ENCODE measurements around the gene STK32C. TPM values are rescaled to one million over a fixed set of nuclear protein-coding genes. Genes with fewer than 3 reads are reported as not detected.

STK32C gene
- total RNA-seq, 1 donor from 2014 or later, result 2.5 TPM

GRCh38 chr10:132273966-132274365, 33.8 kb downstream of the STK32C start:
- Histone ChIP-seq H2AFZ (replicated peaks) (no peak overlapping the region), H3K79me2 (ENCODE audit: low read depth) (no peaks in the 10 kb centered on the region), H3K27ac (no peak overlapping the region), H3K36me3 (no peaks in the 10 kb centered on the region), H3K4me2 (no peak overlapping the region), H3K4me1 (no peaks in the 10 kb centered on the region), H3K4me3 (no peak overlapping the region), H4K20me1 (ENCODE audit: low read depth) (peaks cover 5% of the 10 kb centered on the region), H3K9me3 (ENCODE audit: low read depth) (no peaks in the 10 kb centered on the region), H3K27me3 (no peaks in the 10 kb centered on the region), H3K9ac (no peak overlapping the region), H3F3A (ENCODE audit: low read depth) (no peaks in the 10 kb centered on the region)
- no peak overlapping the region for H3K4me3 Mint-ChIP-seq
- DNase-seq (ENCODE audit: low spot score), result no peak
- no peaks in the 10 kb centered on the region for H3K9me3 Mint-ChIP-seq
- peaks cover 24% of the 10 kb centered on the region for H3K4me1 Mint-ChIP-seq
- H3K36me3 Mint-ChIP-seq, result no peaks in the 10 kb centered on the region
- peaks cover 12% of the 10 kb centered on the region for H3K27me3 Mint-ChIP-seq (ENCODE audit: insufficient read depth, low read depth)
- H3K27ac Mint-ChIP-seq, result no peak overlapping the region
- no peak for TF ChIP-seq EZH2phosphoT487 (IDR thresholded peaks at IDR 0.05)
- TF ChIP-seq CTCF (IDR thresholded peaks at IDR 0.05), result no peak
- TF ChIP-seq EZH2 (IDR thresholded peaks at IDR 0.05), result no peak

- H3K9ac ChIP-seq, result no peak overlapping the region
- no peak for TF ChIP-seq EZH2phosphoT487 (IDR thresholded peaks at IDR 0.05)
- no peak for TF ChIP-seq EZH2 (IDR thresholded peaks at IDR 0.05)
- no peak for TF ChIP-seq CTCF (IDR thresholded peaks at IDR 0.05)
- H2AFZ ChIP-seq (replicated peaks), result no peak overlapping the region
- no peaks in the 10 kb centered on the region for H3K79me2 ChIP-seq (ENCODE audit: low read depth)
- peaks cover 24% of the 10 kb centered on the region for H3K4me1 Mint-ChIP-seq
- H3K4me3 ChIP-seq, result no peak overlapping the region
- peaks cover 5% of the 10 kb centered on the region for H4K20me1 ChIP-seq (ENCODE audit: low read depth)
- H3K4me2 ChIP-seq, result no peak overlapping the region
- no peaks in the 10 kb centered on the region for H3K4me1 ChIP-seq
- DNase-seq (ENCODE audit: low spot score), result no peak
- H3K27ac Mint-ChIP-seq, result no peak overlapping the region
- no peak overlapping the region for H3K4me3 Mint-ChIP-seq
- no peaks in the 10 kb centered on the region for H3F3A ChIP-seq (ENCODE audit: low read depth)
- no peaks in the 10 kb centered on the region for H3K36me3 Mint-ChIP-seq
- H3K36me3 ChIP-seq, result no peaks in the 10 kb centered on the region
- H3K9me3 ChIP-seq (ENCODE audit: low read depth), result no peaks in the 10 kb centered on the region
- no peaks in the 10 kb centered on the region for H3K27me3 ChIP-seq
- no peak overlapping the region for H3K27ac ChIP-seq
- H3K9me3 Mint-ChIP-seq, result no peaks in the 10 kb centered on the region
- H3K27me3 Mint-ChIP-seq (ENCODE audit: insufficient read depth, low read depth), result peaks cover 17% of the 10 kb centered on the region
Observed at GRCh38 chr10:132273304-132273944, 34.3 kb downstream of the STK32C start.

- Mint-ChIP-seq H3K9me3 (no peaks in the 10 kb centered on the region), H3K27me3 (ENCODE audit: insufficient read depth, low read depth) (peaks cover 12% of the 10 kb centered on the region), H3K36me3 (no peaks in the 10 kb centered on the region), H3K4me3 (no peak overlapping the region), H3K27ac (peak overlapping the region; percentile 39), H3K4me1 (peaks cover 23% of the 10 kb centered on the region)
- DNase-seq (ENCODE audit: low spot score), result no peak
- no peaks in the 10 kb centered on the region for H3F3A ChIP-seq (ENCODE audit: low read depth)
- no peak for TF ChIP-seq EZH2phosphoT487 (IDR thresholded peaks at IDR 0.05)
- TF ChIP-seq EZH2 (IDR thresholded peaks at IDR 0.05), result no peak
- TF ChIP-seq CTCF (IDR thresholded peaks at IDR 0.05), result no peak
- H3K4me2 ChIP-seq, result no peak overlapping the region
- H3K27me3 ChIP-seq, result no peaks in the 10 kb centered on the region
- H3K27ac ChIP-seq, result no peak overlapping the region
- no peak overlapping the region for H3K9ac ChIP-seq
- no peaks in the 10 kb centered on the region for H3K4me1 ChIP-seq
- no peaks in the 10 kb centered on the region for H3K36me3 ChIP-seq
- H3K79me2 ChIP-seq (ENCODE audit: low read depth), result no peaks in the 10 kb centered on the region
- no peaks in the 10 kb centered on the region for H3K9me3 ChIP-seq (ENCODE audit: low read depth)
- no peak overlapping the region for H3K4me3 ChIP-seq
- H2AFZ ChIP-seq (replicated peaks), result no peak overlapping the region
- H4K20me1 ChIP-seq (ENCODE audit: low read depth), result peaks cover 5% of the 10 kb centered on the region
Observed at GRCh38 chr10:132272231-132272971, 35.3 kb downstream of the STK32C start.

All from neural progenitor cell (in vitro differentiated cells).